ACC112 (cell line): Measurements from ENCODE around the gene SUCLG2.

Experiments used
- H2AFZ ChIP-seq: fragments of 200-600 bp; sonication (generic); one replicate; pipeline ENCODE4 v1.6.0; 2017; ENCODE audit warnings: antibody characterized with exemption, low read length; ENCODE audit not compliant: unreplicated experiment
- H3K27ac ChIP-seq: fragments of 200-600 bp; sonication (generic); 2 replicates; pipeline ENCODE4 v1.5.1; 2014; ENCODE audit warnings: low read depth, mild to moderate bottlenecking, antibody characterized with exemption, low read length, moderate library complexity
- H3K27me3 ChIP-seq: fragments of 200-600 bp; sonication (generic); 2 replicates; pipeline ENCODE4 v1.6.1; 2014; ENCODE audit warnings: mild to moderate bottlenecking, antibody characterized with exemption, low read length, moderate library complexity, mixed read lengths; ENCODE audit not compliant: insufficient read depth
- H3K36me3 ChIP-seq: fragments of 200-600 bp; sonication (generic); 2 replicates; pipeline ENCODE4 v1.6.1; 2016; ENCODE audit warnings: mild to moderate bottlenecking, antibody characterized with exemption, low read length, moderate library complexity, mixed read lengths; ENCODE audit not compliant: insufficient read depth
- H3K4me1 ChIP-seq: fragments of 200-600 bp; sonication (generic); one replicate; pipeline ENCODE4 v1.6.1; 2016; ENCODE audit warnings: low read length, mixed read lengths; ENCODE audit not compliant: insufficient read depth, unreplicated experiment, control insufficient read depth
- H3K4me3 ChIP-seq: fragments of 200-600 bp; sonication (generic); 2 replicates; pipeline ENCODE4 v1.5.1; 2014; ENCODE audit warnings: mild to moderate bottlenecking, low read depth, low read length
- H3K79me2 ChIP-seq: fragments of 200-600 bp; sonication (generic); one replicate; pipeline ENCODE4 v1.6.0; 2016; ENCODE audit warnings: low read length; ENCODE audit not compliant: control insufficient read depth, unreplicated experiment, insufficient read depth

SUCLG2 gene

GRCh38 chr3:67649681-67650080 is 4.7 kb downstream of the SUCLG2 start:
- H3K36me3 ChIP-seq: peaks cover 5% of the 10 kb centered on the region
- H2AFZ ChIP-seq: no peak overlapping the region
- H3K27ac ChIP-seq: no peak overlapping the region; the same call in 1 of the 2 replicates
- H3K4me1 ChIP-seq: peaks cover 57% of the 10 kb centered on the region
- H3K79me2 ChIP-seq: peaks cover 82% of the 10 kb centered on the region
- no peak overlapping the region for H3K4me3 ChIP-seq
- no peaks in the 10 kb centered on the region for H3K27me3 ChIP-seq

GRCh38 chr3:67648701-67649100 is 5.7 kb downstream of the SUCLG2 start:
- Histone ChIP-seq H3K79me2 (peaks cover 85% of the 10 kb centered on the region), H3K36me3 (peaks cover 5% of the 10 kb centered on the region), H3K27me3 (no peaks in the 10 kb centered on the region), H2AFZ (no peak overlapping the region), H3K4me3 (no peak overlapping the region), H3K4me1 (peaks cover 57% of the 10 kb centered on the region), H3K27ac (peak overlapping the region; percentile 98)

- peak overlapping the region; percentile 98 for H3K27ac ChIP-seq
- H3K36me3 ChIP-seq: peaks cover 5% of the 10 kb centered on the region
- no peak overlapping the region for H2AFZ ChIP-seq
- peaks cover 85% of the 10 kb centered on the region for H3K79me2 ChIP-seq
- no peaks in the 10 kb centered on the region for H3K27me3 ChIP-seq
- H3K4me1 ChIP-seq: peaks cover 57% of the 10 kb centered on the region
- H3K4me3 ChIP-seq: no peak overlapping the region
These were observed 6.2 kb downstream of the SUCLG2 start for GRCh38 chr3:67648229-67648628.

- peak overlapping the region; percentile 56; the same call in 1 of the 2 replicates for H3K4me3 ChIP-seq
- H3K79me2 ChIP-seq: peaks cover 85% of the 10 kb centered on the region
- peaks cover 49% of the 10 kb centered on the region for H3K4me1 ChIP-seq
- H3K27me3 ChIP-seq: no peaks in the 10 kb centered on the region
- peak overlapping the region; percentile 98 for H3K27ac ChIP-seq
- H2AFZ ChIP-seq: no peak overlapping the region
- H3K36me3 ChIP-seq: peaks cover 5% of the 10 kb centered on the region
These were observed 7.0 kb downstream of the SUCLG2 start for GRCh38 chr3:67647390-67647878.

GRCh38 chr3:67646586-67647234 is 7.7 kb downstream of the SUCLG2 start:
- Histone ChIP-seq H3K79me2 (peaks cover 85% of the 10 kb centered on the region), H3K4me3 (peak overlapping the region; percentile 56), H2AFZ (no peak overlapping the region), H3K27ac (peak overlapping the region; percentile 98), H3K27me3 (no peaks in the 10 kb centered on the region), H3K36me3 (peaks cover under 1% of the 10 kb centered on the region), H3K4me1 (peaks cover 48% of the 10 kb centered on the region)

DNA sequence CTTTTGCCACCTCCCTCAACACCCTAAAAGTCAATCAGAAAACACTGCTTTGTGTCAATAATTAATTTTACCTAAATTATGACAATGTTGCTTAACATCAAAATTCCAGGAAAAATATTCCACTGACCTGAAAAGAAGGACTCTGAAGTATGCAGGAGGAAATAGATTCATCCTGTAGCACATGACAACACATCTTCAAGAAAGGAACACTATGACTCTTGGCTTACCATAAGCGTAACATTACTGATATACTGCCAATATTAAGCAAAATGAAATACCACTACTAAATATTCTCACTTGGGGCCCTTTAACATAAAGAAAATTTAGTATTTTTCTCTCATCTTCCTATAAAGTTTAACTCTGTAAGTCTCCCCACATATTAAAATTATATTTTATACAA is 9.6 kb downstream of the SUCLG2 start:
- Histone ChIP-seq H3K79me2 (peaks cover 87% of the 10 kb centered on the region), H3K36me3 (peaks cover 7% of the 10 kb centered on the region; the same call in 1 of the 2 replicates), H3K4me1 (peaks cover 43% of the 10 kb centered on the region), H3K27me3 (no peaks in the 10 kb centered on the region), H3K4me3 (no peak overlapping the region; the same call in 1 of the 2 replicates), H3K27ac (no peak overlapping the region), H2AFZ (no peak overlapping the region)

GRCh38 chr3:67642734-67643133 is 11.7 kb downstream of the SUCLG2 start:
- Histone ChIP-seq H3K4me3 (no peak overlapping the region), H3K27ac (no peak overlapping the region), H3K79me2 (peaks cover 88% of the 10 kb centered on the region), H3K36me3 (peaks cover 7% of the 10 kb centered on the region; the same call in 1 of the 2 replicates), H3K4me1 (peaks cover 30% of the 10 kb centered on the region), H3K27me3 (no peaks in the 10 kb centered on the region), H2AFZ (no peak overlapping the region)

DNA sequence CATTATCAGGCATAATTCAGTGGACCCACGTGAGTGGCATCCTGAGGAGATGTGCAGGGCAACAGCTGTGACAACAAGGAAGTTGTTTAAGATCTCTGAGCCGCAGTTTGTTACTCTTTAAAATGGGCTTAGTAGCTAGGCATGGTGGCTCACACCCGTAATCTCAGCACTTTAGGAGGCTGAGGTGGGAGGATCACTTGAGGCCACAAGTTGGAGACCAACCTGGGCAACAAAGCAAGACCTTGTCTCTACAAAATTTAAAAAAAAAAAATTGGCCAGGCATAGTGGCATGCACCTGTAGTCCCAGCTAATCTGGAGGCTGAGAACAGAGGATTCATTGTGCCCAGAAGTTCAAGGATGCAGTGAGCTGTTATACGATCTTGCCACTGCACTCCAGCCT is 12.2 kb downstream of the SUCLG2 start:
- no peak overlapping the region for H3K4me3 ChIP-seq
- peaks cover 94% of the 10 kb centered on the region for H3K79me2 ChIP-seq
- no peak overlapping the region for H3K27ac ChIP-seq
- H3K36me3 ChIP-seq: peaks cover 12% of the 10 kb centered on the region; the same call in 1 of the 2 replicates
- peaks cover 31% of the 10 kb centered on the region for H3K4me1 ChIP-seq
- H2AFZ ChIP-seq: no peak overlapping the region
- no peaks in the 10 kb centered on the region for H3K27me3 ChIP-seq

- Histone ChIP-seq H3K36me3 (peaks cover 18% of the 10 kb centered on the region; the same call in 1 of the 2 replicates), H3K79me2 (peaks cover 93% of the 10 kb centered on the region), H2AFZ (no peak overlapping the region), H3K27me3 (no peaks in the 10 kb centered on the region), H3K27ac (no peak overlapping the region), H3K4me1 (peaks cover 31% of the 10 kb centered on the region), H3K4me3 (no peak overlapping the region)
These were observed 13.0 kb downstream of the SUCLG2 start for GRCh38 chr3:67641451-67641850.

GRCh38 chr3:67640023-67640660 is 14.3 kb downstream of the SUCLG2 start:
- no peak overlapping the region for H3K4me3 ChIP-seq
- H3K36me3 ChIP-seq: peaks cover 18% of the 10 kb centered on the region; the same call in 1 of the 2 replicates
- H3K27ac ChIP-seq: no peak overlapping the region
- no peak overlapping the region for H2AFZ ChIP-seq
- peaks cover 82% of the 10 kb centered on the region for H3K79me2 ChIP-seq
- no peaks in the 10 kb centered on the region for H3K27me3 ChIP-seq
- H3K4me1 ChIP-seq: peaks cover 31% of the 10 kb centered on the region
